HG02884 (cell line): Measurements from ENCODE around the gene ODF4.

ENCODE experiments used
- ATAC-seq: cut with Tn5 transposase; IDR thresholded peaks from one replicate; pipeline ENCODE4 v1.9.1; 2021; ENCODE audit warnings: mild to moderate bottlenecking, moderate library complexity; ENCODE audit not compliant: unreplicated experiment

ODF4 gene

DNA sequence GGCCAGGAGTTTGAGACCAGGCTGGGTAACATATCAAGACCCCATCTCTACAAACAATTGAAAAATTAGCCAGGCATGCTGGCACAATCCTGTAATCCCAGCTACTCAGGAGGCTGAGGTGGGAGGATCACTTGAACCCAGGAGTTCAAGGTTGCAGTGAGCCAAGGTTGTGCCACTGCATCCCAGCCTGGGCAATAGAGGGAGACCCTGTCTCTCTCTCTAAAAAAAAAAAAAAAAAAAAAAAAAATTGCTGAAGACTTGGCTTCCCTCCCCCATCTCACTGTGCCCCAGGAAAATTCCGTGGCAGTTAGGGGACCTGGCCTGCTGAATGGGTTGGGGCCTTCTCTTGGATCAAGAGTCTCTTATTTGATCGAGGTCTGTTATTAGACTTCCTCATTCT lies at the start of gene ODF4:
ODF4 (plus strand) TSS at position 301 of the 400 bp plus-strand sequence. CDS start 212 bp downstream, outside the sequence.
- no peak for ATAC-seq

DNA sequence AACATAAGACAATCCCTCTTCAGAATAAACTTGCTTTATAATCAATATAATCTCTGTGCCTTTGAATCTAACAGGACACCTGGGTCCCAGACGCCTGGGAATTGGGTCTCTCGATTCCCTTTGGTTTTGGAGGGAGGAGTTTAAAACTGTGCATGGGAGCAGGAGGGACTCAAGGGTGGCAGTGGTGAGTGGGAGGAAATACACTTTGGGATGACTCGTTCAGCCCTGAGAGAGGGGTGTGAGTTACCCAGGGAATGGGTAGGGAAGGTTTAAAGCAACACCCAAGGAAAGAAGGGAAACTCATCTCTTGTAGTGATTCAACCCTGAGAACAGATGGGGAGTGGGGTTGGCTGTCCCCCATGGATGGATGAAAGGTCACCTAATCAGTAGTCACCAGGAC lies 49.6 kb upstream of the ODF4 start:
- ATAC-seq = no peak

DNA sequence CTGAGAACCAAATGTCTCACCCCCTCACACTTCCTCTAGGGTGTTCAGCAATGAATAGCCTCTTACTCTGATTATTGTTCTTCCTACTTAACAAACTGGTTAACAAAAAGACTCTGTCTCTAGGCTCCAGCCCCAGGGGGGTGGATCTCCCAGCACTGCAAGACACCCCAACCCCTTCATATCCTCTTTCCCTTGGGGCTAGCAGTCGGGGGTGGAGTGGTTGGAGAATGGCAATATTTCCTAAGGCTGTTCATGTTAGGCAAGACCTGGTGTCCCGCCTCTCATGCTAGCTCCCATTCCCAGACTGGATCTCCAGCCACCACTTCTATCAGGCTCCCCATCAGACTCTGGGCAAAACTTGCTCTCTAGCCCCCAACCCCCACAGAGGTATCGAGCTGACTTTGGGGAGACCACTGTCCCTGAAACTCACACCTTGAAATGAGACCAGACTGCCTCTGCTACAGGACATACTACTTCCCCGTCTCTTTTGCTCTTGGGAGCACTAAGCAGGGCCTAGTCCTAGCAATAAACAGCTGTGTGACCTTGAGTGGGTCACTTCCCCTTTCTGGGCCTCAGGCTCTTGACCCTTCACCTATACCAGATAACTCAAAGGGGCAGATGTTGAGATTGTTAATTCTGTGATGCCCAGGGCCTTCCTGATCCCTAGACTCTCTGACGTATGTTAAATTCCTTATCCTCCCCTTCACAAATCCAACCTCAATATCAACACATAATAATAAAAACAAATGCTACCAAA lies 46.8 kb upstream of the ODF4 start:
- ATAC-seq = no peak

- ATAC-seq = no peak
These were observed 45.3 kb upstream of the ODF4 start for GRCh38 chr17:8294361-8294760.

DNA sequence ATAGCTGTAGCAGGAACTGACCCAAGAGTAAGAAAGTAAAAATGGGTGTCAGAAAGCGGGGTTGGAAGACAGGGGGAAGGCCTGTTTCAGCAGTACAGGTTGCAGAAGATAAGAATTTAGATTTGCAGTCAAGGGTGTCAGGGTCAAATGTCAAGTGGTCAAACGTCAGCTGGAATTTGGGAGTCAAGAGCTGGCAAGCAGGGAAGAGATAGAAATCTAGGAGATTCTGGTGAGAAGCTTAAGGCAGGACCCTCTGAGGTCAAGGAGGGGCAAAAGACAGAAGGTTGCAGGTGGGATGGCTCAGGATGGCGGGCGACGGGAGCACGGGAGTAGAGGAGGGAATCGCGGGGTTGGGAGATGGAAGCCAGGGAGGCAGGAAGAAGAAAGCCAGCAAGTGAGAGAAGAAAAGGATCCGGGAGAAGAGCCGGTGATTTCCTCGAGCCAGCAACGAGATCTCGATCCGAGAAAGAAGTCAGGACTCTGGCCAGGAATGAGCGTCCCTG lies 44.8 kb upstream of the ODF4 start:
- ATAC-seq = no peak

DNA sequence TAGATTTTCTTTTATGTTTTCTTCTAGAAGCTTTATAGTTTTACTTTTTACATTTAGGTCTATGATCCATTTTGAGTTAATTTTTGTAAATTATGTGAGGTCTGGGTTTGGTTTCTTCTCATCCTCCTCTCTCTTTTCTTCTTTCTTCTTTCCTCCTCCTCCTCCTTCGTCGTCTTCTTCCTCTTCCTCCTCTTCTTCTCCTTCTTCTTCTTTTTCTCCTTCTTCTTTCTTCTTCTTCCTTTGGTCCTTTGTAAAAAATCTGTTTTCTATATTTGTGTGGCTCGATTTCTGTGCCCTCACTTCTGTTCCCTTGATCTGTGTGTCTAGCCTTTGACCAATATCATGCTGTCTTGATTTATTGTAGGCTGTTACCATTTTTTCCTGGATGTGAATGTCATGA lies 39.4 kb upstream of the ODF4 start:
- no peak for ATAC-seq

GRCh38 chr17:8300627-8301242 lies 38.9 kb upstream of the ODF4 start:
- ATAC-seq = no peak

DNA sequence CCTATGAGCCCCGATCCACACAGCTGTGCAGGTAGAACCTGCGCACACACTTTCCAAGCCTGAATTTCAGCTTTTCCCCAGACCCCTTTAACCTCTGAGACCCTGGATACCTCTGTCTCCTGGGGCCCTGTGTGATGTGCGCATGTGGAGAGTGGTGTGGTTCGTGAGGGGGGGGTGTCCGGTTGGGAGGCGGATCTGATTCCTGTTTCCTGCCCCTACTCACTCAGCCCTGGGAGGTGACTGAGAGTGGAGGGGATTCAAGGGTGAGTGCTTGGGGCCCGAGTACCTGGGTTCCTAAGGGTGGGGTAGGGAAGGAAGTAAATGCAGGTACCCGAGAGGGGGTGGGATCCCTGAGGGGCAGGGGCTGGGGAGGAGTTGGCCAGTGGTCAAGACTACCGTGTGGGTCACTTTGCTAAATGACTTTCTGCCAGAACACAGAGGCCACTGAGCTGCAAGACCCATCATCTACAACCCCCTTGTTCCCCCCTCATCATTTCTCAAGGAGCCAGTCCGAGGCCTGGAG lies 29.0 kb upstream of the ODF4 start:
- no peak for ATAC-seq

DNA sequence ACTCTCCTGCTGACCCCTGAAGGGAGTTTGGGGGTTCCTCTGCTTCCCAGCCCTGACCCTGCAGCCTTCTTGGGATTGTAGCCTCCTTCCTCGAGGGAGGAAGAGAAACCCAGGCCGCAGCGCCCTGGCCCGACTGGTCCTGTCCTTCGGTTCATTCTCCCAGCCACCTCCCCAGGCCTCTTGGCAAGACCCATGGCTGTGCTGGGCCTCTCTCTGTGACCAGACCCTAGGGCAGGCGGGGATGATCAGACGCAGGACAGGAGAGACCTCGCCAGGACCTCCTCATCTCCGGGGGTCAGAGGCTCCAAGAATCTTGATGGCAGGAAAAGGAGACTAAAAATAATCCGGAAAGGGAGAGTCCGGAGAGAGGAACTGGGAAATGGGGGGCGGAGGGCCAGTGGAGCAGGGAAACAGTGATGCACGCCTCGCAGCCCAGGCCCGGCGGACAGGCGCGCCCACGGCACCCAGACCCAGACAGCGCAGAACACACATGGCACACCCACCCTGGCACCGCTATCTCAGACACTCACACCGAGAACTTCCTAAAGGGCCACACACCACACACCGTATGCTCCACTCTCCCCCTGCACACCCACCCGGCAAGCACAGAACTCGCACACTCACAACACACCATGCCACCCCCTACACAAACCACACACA lies 28.4 kb upstream of the ODF4 start:
- ATAC-seq = no peak

- no peak for ATAC-seq
These were observed 27.4 kb upstream of the ODF4 start for GRCh38 chr17:8312251-8312650.

GRCh38 chr17:8312726-8313600 lies 26.7 kb upstream of the ODF4 start:
- no peak for ATAC-seq

GRCh38 chr17:8314797-8315763 lies 24.6 kb upstream of the ODF4 start:
- no peak for ATAC-seq

GRCh38 chr17:8315764-8316217 lies 23.8 kb upstream of the ODF4 start:
- ATAC-seq = no peak

GRCh38 chr17:8318010-8318935 lies 21.4 kb upstream of the ODF4 start:
- ATAC-seq = no peak

GRCh38 chr17:8320262-8320661 lies 19.4 kb upstream of the ODF4 start:
- no peak for ATAC-seq

DNA sequence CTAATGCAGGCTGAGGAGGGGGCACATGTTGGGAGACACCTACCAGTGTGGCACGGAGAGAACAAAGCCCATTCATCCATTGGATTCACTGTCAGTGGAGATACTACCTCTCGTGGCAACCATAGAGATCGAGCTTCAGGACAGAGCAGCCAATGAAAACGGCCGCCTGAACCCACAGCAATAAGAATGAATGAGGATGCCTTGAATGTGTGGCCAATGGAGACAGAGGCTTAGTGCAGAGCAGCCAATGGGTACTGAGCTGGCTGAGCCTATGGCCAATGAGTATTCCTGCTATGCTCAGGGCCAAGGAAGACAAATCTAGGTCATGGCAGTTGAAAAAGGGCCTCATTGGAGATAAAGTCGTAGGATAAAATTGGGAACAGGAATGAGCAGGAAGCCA lies 18.6 kb upstream of the ODF4 start:
- ATAC-seq = no peak

- ATAC-seq = no peak
These were observed 17.6 kb upstream of the ODF4 start for GRCh38 chr17:8322061-8322460.

- ATAC-seq = no peak
These were observed 15.5 kb upstream of the ODF4 start for GRCh38 chr17:8324132-8324531.
